HepG2 (cell line): ENCODE results near the gene QTRT2. TPM values are rescaled to one million over a fixed set of nuclear protein-coding genes. Genes with fewer than 3 reads are reported as not detected.

Source experiments
- ATAC-seq: fragments of 200-7000 bp; cut with Tn5 transposase; 3 replicates; pipeline ENCODE4 v1.9.1; 2020; ENCODE audit warnings: mild to moderate bottlenecking, moderate library complexity
- BruUV-seq: library from RNA; stranded (reverse); fragments of 400-500 nt; replicated peaks from 2 replicates; lab custom pipeline; 2021; lab: Mats Ljungman, UMichigan
- CTCF ChIA-PET: fragments of 300-600 bp; formaldehyde crosslinking; extraction: SDS; loops from one replicate; lab custom pipeline; 2021; ENCODE audit warnings: low total read pairs, inconsistent platforms, low intra/inter-chr PET ratio; lab: Yijun Ruan, JAX
- POLR2A ChIA-PET: fragments of 350-600 bp; sonication (Branson Sonifier 250); formaldehyde crosslinking; loops from one replicate; lab custom pipeline; 2020; ENCODE audit warnings: antibody characterized with exemption, inconsistent platforms; lab: Yijun Ruan, JAX
- DNase-seq: peaks from one replicate; pipeline ENCODE4 v3.0.0-alpha.2; 2015; ENCODE audit warnings: low spot score
- FAIRE-seq: peaks from 3 replicates; lab custom pipeline; 2011; peaks lifted over from hg19 to GRCh38; lab: Jason Lieb, UNC
- H2AFZ ChIP-seq: one replicate; pipeline ENCODE4 v1.6.1; 2011; ENCODE audit warnings: low read length, inconsistent platforms
- H3K27ac ChIP-seq: fragments of 300-600 bp; 3 replicates; pipeline ENCODE4 v1.8.0; 2011; ENCODE audit warnings: mixed run types, mild to moderate bottlenecking, mixed read lengths, low read length, inconsistent platforms; ENCODE audit not compliant: insufficient read depth; ENCODE audit errors: extremely low read length
- H3K27me3 ChIP-seq, 2 experiments: fragments of 200-600 bp in 1 of 2; 2 replicates in 1 of 2; 3 replicates in 1 of 2; pipeline versions ENCODE4 v1.6.0 to v1.8.0; 2011; ENCODE audit warnings: low read length in 2 of 2, mild to moderate bottlenecking in 2 of 2, moderate library complexity in 2 of 2, inconsistent platforms in 1 of 2; ENCODE audit not compliant: insufficient read depth in 2 of 2, control insufficient read depth in 1 of 2
- H3K36me3 ChIP-seq, 2 experiments: fragments of 200-600 bp in 1 of 2; replicated peaks in 1 of 2; 2 replicates in 1 of 2; 3 replicates in 1 of 2; pipeline versions ENCODE4 v1.5.1 to v1.8.0; 2011; ENCODE audit warnings: low read length in 2 of 2, inconsistent platforms in 1 of 2; ENCODE audit not compliant: insufficient read depth in 2 of 2, control insufficient read depth in 1 of 2
- H3K4me1 ChIP-seq: 2 replicates; pipeline ENCODE4 v1.5.1; 2012; ENCODE audit warnings: low read length, inconsistent platforms; ENCODE audit not compliant: insufficient read depth
- H3K4me2 ChIP-seq: 2 replicates; pipeline ENCODE4 v1.6.0; 2011; ENCODE audit warnings: low read depth, low read length, inconsistent platforms
- H3K4me3 ChIP-seq, 3 experiments: fragments of 200-600 bp in 1 of 3; sonication (generic), shearing (Covaris generic) in 1 of 3; replicated peaks in 1 of 3; 2 replicates each; pipeline ENCODE4 v1.5.1; 2011 to 2016; ENCODE audit warnings: low read length in 3 of 3, inconsistent platforms in 2 of 3, low read depth in 2 of 3, mild to moderate bottlenecking in 2 of 3, control low read depth in 1 of 3, mixed read lengths in 1 of 3; ENCODE audit not compliant: insufficient read depth in 1 of 3
- H3K79me2 ChIP-seq: one replicate; pipeline ENCODE4 v1.6.1; 2011; ENCODE audit warnings: low read length, inconsistent platforms; ENCODE audit not compliant: insufficient read depth
- H3K9ac ChIP-seq: 2 replicates; pipeline ENCODE4 v1.6.0; 2011; ENCODE audit warnings: mild to moderate bottlenecking, low read depth, low read length, inconsistent platforms; ENCODE audit not compliant: insufficient read depth
- H3K9me3 ChIP-seq: 2 replicates; pipeline ENCODE4 v1.5.1; 2012; ENCODE audit warnings: mild to moderate bottlenecking, low read length
- H4K20me1 ChIP-seq: 2 replicates; pipeline ENCODE4 v1.6.0; 2011; ENCODE audit warnings: inconsistent platforms, mild to moderate bottlenecking, low read length, moderate library complexity; ENCODE audit not compliant: insufficient read depth
- ATF7 ChIP-seq, 2 experiments: fragments of 450-650 bp in 1 of 2; sonication (generic) in 1 of 2; formaldehyde crosslinking in 1 of 2; IDR thresholded peaks; 2 replicates each; pipeline versions ENCODE4 v1.4.0 to v1.6.1; 2016 to 2020; ENCODE audit warnings: antibody characterized with exemption in 1 of 2, mild to moderate bottlenecking in 1 of 2, missing genetic modification reagents in 1 of 2
- JDP2 ChIP-seq: sonication (generic); formaldehyde crosslinking; IDR thresholded peaks from 2 replicates; pipeline ENCODE4 v1.8.1; 2022; ENCODE audit warnings: missing genetic modification reagents, borderline replicate concordance
- MXD1 ChIP-seq: sonication (generic); formaldehyde crosslinking; IDR thresholded peaks from 2 replicates; pipeline ENCODE4 v1.4.0; 2020; ENCODE audit warnings: mild to moderate bottlenecking, missing genetic modification reagents
- ZBTB8A ChIP-seq: sonication (generic); formaldehyde crosslinking; IDR thresholded peaks from 2 replicates; pipeline ENCODE4 v1.4.0; 2020; ENCODE audit warnings: mild to moderate bottlenecking, low read depth, missing genetic modification reagents, borderline replicate concordance
- ZFP36L2 ChIP-seq: sonication (generic); formaldehyde crosslinking; IDR thresholded peaks from 2 replicates; pipeline ENCODE4 v1.4.0; 2020; ENCODE audit warnings: missing genetic modification reagents
- ZNF333 ChIP-seq: sonication (generic); formaldehyde crosslinking; IDR thresholded peaks from 2 replicates; pipeline ENCODE4 v1.4.0; 2020; ENCODE audit warnings: mild to moderate bottlenecking, missing genetic modification reagents, borderline replicate concordance
- WGBS: methylation state at CpG from one replicate; pipeline ENCODE4 v1.1.6; 2017; ENCODE audit warnings: low lambda C conversion rate; 5-methylcytosine and 5-hydroxymethylcytosine counted together
- in situ Hi-C: cut with HindIII; loops from 2 replicates; pipeline ENCODE4 v1.10.0; 2017; ENCODE audit warnings: low pct_unique_long_range_greater_than_20kb; ENCODE audit not compliant: extremely low pct_ligation_motif_present
- intact Hi-C: fragments of 100-400 bp; cut with micrococcal nuclease; formaldehyde crosslinking; loops from one replicate; pipeline ENCODE4 v1.10.0; 2022; ENCODE audit not compliant: unreplicated experiment
- polyA plus RNA-seq, 8 experiments: library from polyadenylated mRNA; depleted of rRNA in 3 of 8; stranded (reverse) in 7 of 8; unstranded in 1 of 8; fragments of >200 nt; fragmentation: Illumina TruSeq in 4 of 8; extraction: Trizol in 4 of 8; gene quantifications; 2 replicates each; pipeline versions ENCODE4 v1.2.1 to v1.2.3, GENCODE V29; 2011 to 2016; ENCODE audit warnings: low read depth in 4 of 8, missing spikeins in 1 of 8, mixed read lengths in 1 of 8; ENCODE audit not compliant: insufficient read depth in 1 of 8
- total RNA-seq, 5 experiments: library from RNA; depleted of rRNA; stranded (reverse); fragments of >200 nt; fragmentation: Illumina TruSeq; extraction: Trizol; gene quantifications; 2 replicates each; pipeline ENCODE4 v1.2.3, GENCODE V29; 2016; ENCODE audit warnings: low read depth in 1 of 5

Gene QTRT2
- total and polyA plus RNA-seq, 2 of the 13 experiments (the other 11 are each of a cell fraction or from before 2014, with no cell fraction given): 7.1 to 33.4 TPM

- ATAC-seq (no peak), DNase-seq (no peak), FAIRE-seq (no peak)
- no peaks in the 10 kb centered on the region for H3K27me3 ChIP-seq
- no peak overlapping the region for H3K27ac ChIP-seq
- ChIA-PET CTCF (no interaction called here), POLR2A (no interaction called here)
- in situ Hi-C loops: no loop called here
- no peaks in the 10 kb centered on the region for H3K9me3 ChIP-seq
- H3K4me2 ChIP-seq: no peak overlapping the region
- intact Hi-C loops: no loop called here
- H3K79me2 ChIP-seq: peaks cover 2% of the 10 kb centered on the region
- H3K36me3 ChIP-seq: peaks cover 17 to 58% of the 10 kb centered on the region in 2 experiments
- no peaks in the 10 kb centered on the region for H4K20me1 ChIP-seq
- no peak overlapping the region for H2AFZ ChIP-seq
- H3K9ac ChIP-seq: no peak overlapping the region
- 94% methylated on average over 4 of the region's 4 CpGs for WGBS
- no peak overlapping the region for H3K4me3 ChIP-seq
- H3K4me1 ChIP-seq: no peaks in the 10 kb centered on the region
- TF ChIP-seq ZFP36L2 (CRISPR knock-in tag): no peak
- TF ChIP-seq, all 625 proteins: peak for 0
- BruUV-seq: no TSS peak
These were observed 11.8 kb downstream of the QTRT2 start for GRCh38 chr3:114068336-114068735.

- ChIA-PET CTCF (no interaction called here), POLR2A (no interaction called here)
- H3K27ac ChIP-seq: no peak overlapping the region
- intact Hi-C loops: no loop called here
- no peaks in the 10 kb centered on the region for H3K4me1 ChIP-seq
- DNase-seq (no peak), FAIRE-seq (no peak), ATAC-seq (no peak)
- BruUV-seq: no TSS peak
- in situ Hi-C loops: no loop called here
- H3K27me3 ChIP-seq: no peaks in the 10 kb centered on the region; a peak in 1 of 5 replicates
- H2AFZ ChIP-seq: no peak overlapping the region
- peaks cover 30 to 73% of the 10 kb centered on the region in 2 experiments for H3K36me3 ChIP-seq
- WGBS: 91% methylated on average over 1 of the region's 1 CpG
- H3K4me3 ChIP-seq: no peak overlapping the region
- no peaks in the 10 kb centered on the region for H3K79me2 ChIP-seq
- no peaks in the 10 kb centered on the region for H3K9me3 ChIP-seq
- H3K9ac ChIP-seq: no peak overlapping the region
- no peak for TF ChIP-seq MXD1 (CRISPR knock-in tag)
- no peak for TF ChIP-seq ZNF333
- TF ChIP-seq ATF7 (IDR thresholded peaks at IDR 0.05): no peak
- TF ChIP-seq ATF7 (CRISPR knock-in tag; IDR thresholded peaks at IDR 0.05): no peak
- TF ChIP-seq ZBTB8A (CRISPR knock-in tag): no peak
- TF ChIP-seq JDP2 (CRISPR knock-in tag): no peak
- no peaks in the 10 kb centered on the region for H4K20me1 ChIP-seq
- H3K4me2 ChIP-seq: no peak overlapping the region
These were observed 15.2 kb downstream of the QTRT2 start for GRCh38 chr3:114071786-114072185.
